ENCODE data around the gene NUDT3.
A peak's percentile ranks its signal among the peaks of the same experiment; 100 is the strongest.

The NUDT3 gene

DNA sequence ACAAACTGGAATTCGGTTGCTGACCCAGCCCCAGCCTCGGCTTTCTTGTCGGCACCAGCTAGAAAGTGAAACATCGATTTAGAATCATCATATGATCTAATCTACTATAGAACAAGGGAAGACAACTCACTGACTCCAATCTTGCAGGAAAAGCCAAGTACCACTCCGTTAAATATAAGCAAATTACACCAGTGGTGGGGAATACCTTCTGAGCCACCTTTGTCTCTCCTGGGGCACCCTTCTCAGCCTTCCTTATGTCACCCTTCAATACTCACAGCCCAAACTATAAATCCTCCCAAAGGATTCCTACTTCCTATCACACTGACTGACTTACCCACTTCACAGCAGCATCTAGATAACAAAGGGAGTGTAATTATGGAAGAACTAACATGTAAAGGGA lies 25.9 kb upstream of the NUDT3 start:
- TF ChIP-seq YY1 (IDR thresholded peaks at IDR 0.05; ENCODE audit: low read depth) (no peak), CEBPB (IDR thresholded peaks at IDR 0.05) (no peak), CREB1 (IDR thresholded peaks at IDR 0.05; ENCODE audit: low read depth) (no peak), ZBTB7A (IDR thresholded peaks at IDR 0.05; ENCODE audit: low read depth) (no peak), TAF1 (IDR thresholded peaks at IDR 0.05; ENCODE audit: low read depth) (no peak), EP300 (IDR thresholded peaks at IDR 0.05; ENCODE audit: borderline replicate concordance) (no peak), EGR1 (IDR thresholded peaks at IDR 0.05) (no peak), TCF12 (IDR thresholded peaks at IDR 0.05; ENCODE audit: low read depth) (no peak), TEAD4 (IDR thresholded peaks at IDR 0.05) (no peak), RAD21 (IDR thresholded peaks at IDR 0.05; ENCODE audit: low read depth) (no peak), NFIC (IDR thresholded peaks at IDR 0.05) (no peak), FOXM1 (IDR thresholded peaks at IDR 0.05; ENCODE audit: borderline replicate concordance, low read depth) (no peak)
- TF ChIP-seq, protein P1, sequence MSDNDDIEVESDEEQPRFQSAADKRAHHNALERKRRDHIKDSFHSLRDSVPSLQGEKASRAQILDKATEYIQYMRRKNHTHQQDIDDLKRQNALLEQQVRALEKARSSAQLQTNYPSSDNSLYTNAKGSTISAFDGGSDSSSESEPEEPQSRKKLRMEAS (IDR thresholded peaks at IDR 0.05): no peak
- TF ChIP-seq, protein P2, sequence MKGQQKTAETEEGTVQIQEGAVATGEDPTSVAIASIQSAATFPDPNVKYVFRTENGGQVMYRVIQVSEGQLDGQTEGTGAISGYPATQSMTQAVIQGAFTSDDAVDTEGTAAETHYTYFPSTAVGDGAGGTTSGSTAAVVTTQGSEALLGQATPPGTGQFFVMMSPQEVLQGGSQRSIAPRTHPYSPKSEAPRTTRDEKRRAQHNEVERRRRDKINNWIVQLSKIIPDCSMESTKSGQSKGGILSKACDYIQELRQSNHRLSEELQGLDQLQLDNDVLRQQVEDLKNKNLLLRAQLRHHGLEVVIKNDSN (IDR thresholded peaks at IDR 0.05): no peak
- TF ChIP-seq, protein P3, sequence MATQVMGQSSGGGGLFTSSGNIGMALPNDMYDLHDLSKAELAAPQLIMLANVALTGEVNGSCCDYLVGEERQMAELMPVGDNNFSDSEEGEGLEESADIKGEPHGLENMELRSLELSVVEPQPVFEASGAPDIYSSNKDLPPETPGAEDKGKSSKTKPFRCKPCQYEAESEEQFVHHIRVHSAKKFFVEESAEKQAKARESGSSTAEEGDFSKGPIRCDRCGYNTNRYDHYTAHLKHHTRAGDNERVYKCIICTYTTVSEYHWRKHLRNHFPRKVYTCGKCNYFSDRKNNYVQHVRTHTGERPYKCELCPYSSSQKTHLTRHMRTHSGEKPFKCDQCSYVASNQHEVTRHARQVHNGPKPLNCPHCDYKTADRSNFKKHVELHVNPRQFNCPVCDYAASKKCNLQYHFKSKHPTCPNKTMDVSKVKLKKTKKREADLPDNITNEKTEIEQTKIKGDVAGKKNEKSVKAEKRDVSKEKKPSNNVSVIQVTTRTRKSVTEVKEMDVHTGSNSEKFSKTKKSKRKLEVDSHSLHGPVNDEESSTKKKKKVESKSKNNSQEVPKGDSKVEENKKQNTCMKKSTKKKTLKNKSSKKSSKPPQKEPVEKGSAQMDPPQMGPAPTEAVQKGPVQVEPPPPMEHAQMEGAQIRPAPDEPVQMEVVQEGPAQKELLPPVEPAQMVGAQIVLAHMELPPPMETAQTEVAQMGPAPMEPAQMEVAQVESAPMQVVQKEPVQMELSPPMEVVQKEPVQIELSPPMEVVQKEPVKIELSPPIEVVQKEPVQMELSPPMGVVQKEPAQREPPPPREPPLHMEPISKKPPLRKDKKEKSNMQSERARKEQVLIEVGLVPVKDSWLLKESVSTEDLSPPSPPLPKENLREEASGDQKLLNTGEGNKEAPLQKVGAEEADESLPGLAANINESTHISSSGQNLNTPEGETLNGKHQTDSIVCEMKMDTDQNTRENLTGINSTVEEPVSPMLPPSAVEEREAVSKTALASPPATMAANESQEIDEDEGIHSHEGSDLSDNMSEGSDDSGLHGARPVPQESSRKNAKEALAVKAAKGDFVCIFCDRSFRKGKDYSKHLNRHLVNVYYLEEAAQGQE (IDR thresholded peaks at IDR 0.05; ENCODE audit: low read depth): no peak

DNA sequence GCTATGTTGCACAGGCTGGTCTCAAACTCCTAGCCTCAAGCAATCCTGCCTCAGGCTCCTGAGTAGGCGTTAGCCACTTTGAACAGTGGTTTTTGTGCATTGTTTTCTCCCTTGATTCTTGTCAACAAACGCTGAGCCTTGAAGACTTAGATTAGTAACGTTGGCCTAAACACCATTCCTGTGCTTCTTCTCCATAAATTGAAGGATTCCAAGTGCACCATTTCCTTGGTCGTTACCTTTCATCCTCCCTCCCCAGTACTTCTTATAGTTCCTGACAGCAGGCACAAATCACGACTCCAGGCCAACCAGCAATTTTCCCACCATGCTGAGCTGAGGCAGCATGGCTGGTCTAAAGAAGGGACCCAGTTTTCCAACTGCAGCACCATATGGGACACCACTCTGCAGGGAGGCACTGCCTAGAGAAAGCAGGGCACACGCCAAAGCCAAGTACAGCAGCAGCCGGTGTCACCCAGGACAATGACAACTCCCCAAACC lies 24.5 kb upstream of the NUDT3 start:
- TF ChIP-seq TCF12 (IDR thresholded peaks at IDR 0.05; ENCODE audit: low read depth) (no peak), CEBPB (IDR thresholded peaks at IDR 0.05) (no peak), NFIC (IDR thresholded peaks at IDR 0.05) (no peak), TEAD4 (IDR thresholded peaks at IDR 0.05) (no peak), EGR1 (IDR thresholded peaks at IDR 0.05) (no peak)
- TF ChIP-seq, protein P1 (IDR thresholded peaks at IDR 0.05): no peak
- TF ChIP-seq, protein P2 (IDR thresholded peaks at IDR 0.05): no peak

DNA sequence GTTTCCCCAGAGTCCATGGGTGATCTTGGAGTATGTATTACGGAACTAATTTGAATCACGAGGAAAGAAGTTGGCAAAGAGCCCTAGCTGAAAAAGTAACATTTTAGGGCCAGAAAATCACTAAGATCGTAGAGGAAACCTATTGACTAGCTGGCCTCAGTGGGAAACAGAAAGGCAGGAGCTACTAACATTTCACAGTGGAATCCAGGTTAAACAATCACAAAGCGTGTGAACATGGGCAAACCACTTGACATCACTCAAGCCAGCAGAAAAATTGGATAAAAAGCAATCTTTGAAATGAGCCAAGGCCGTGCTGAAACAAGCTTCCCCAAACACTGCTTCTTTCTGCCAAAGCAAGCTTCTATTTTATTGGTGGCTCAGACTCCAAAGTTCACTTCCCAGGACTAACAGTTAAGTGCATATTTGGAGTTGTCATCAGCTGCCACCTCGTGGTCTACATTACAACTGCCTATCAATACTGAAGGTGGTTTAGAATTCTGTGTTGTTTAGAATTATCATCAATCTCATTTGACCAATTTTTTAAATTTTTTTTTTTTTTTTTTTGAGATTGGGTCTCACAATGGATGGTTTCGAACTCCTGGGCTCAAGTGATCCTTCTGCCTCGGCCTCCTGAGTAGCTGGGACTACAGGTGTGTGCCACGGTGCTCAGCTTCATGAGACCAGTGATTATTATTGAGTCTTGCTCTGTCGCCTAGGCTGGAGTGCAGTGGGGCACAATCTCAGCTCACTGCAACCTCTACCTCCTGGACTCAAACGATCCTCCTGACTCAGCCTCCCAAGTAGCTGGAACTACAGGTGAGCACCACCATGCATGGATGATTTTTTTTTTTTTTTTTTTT lies 22.8 kb upstream of the NUDT3 start:
- peak; percentile 42 for TF ChIP-seq RAD21 (IDR thresholded peaks at IDR 0.05; ENCODE audit: low read depth)
- TF ChIP-seq, protein P2 (IDR thresholded peaks at IDR 0.05): no peak

DNA sequence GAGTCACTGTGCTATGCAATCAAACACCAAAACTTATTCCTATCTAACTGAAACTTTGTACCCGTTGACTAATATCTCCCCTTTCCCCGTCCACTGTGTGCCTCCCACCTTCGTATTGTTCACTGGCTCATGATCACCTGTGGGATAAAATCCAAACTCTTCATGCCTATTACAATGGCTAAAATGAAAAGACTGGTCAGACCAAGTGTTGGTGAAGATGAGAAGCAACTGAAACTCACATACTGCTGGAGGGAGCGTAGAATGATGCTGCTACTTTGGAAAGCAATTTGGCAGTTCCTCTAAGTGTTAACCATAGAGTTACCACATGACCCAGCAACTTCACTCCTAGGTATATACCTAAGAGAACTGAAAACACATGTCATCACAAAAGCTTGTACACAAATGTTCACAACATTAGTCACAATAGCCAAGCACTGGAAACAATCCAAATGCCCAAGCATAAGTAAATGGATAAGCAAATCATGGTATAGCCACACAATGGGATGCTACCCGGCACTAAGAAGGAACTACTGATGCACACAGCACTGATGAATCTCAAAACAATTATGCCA lies 20.3 kb upstream of the NUDT3 start:
- TF ChIP-seq EGR1 (IDR thresholded peaks at IDR 0.05) (no peak), TAF1 (IDR thresholded peaks at IDR 0.05; ENCODE audit: low read depth) (no peak), ZBTB7A (IDR thresholded peaks at IDR 0.05; ENCODE audit: low read depth) (no peak), RAD21 (IDR thresholded peaks at IDR 0.05; ENCODE audit: low read depth) (no peak), TEAD4 (IDR thresholded peaks at IDR 0.05) (no peak), NFIC (IDR thresholded peaks at IDR 0.05) (no peak), FOXM1 (IDR thresholded peaks at IDR 0.05; ENCODE audit: borderline replicate concordance, low read depth) (no peak), YY1 (IDR thresholded peaks at IDR 0.05; ENCODE audit: low read depth) (no peak), TCF12 (IDR thresholded peaks at IDR 0.05; ENCODE audit: low read depth) (no peak), EP300 (IDR thresholded peaks at IDR 0.05; ENCODE audit: borderline replicate concordance) (no peak), CEBPB (IDR thresholded peaks at IDR 0.05) (no peak), CREB1 (IDR thresholded peaks at IDR 0.05; ENCODE audit: low read depth) (no peak)
- TF ChIP-seq, protein P1 (IDR thresholded peaks at IDR 0.05): no peak
- TF ChIP-seq, protein P3 (IDR thresholded peaks at IDR 0.05; ENCODE audit: low read depth): no peak
- TF ChIP-seq, protein P2 (IDR thresholded peaks at IDR 0.05): no peak
